Sigmoid colon (tissue), 7 donors: ENCODE data around the gene USP2. TPM values are rescaled to one million over a fixed set of nuclear protein-coding genes. Genes with fewer than 3 reads are reported as not detected.
A peak's percentile ranks its signal among the peaks of the same experiment; 100 is the strongest.

Source experiments
- DNase-seq: peaks from one replicate; pipeline ENCODE4 v3.0.0-alpha.2; 2019
- H3K27ac ChIP-seq, 4 donors: fragments of 200-600 bp; sonication (generic); one replicate each; pipeline ENCODE4 v1.5.1; 2016 to 2019; ENCODE audit warnings: mild to moderate bottlenecking in 1 of 4
- H3K27me3 ChIP-seq, 3 donors: fragments of 200-600 bp; sonication (generic); one replicate each; pipeline ENCODE4 v1.5.1; 2019; ENCODE audit warnings: mild to moderate bottlenecking in 1 of 3
- H3K36me3 ChIP-seq, 4 donors: fragments of 200-600 bp; sonication (generic); one replicate each; pipeline ENCODE4 v1.5.1; 2016 to 2019
- H3K4me1 ChIP-seq, 4 donors: fragments of 200-600 bp; sonication (generic); one replicate each; pipeline ENCODE4 v1.5.1; 2017 to 2019
- H3K4me3 ChIP-seq, 4 donors: fragments of 200-600 bp; sonication (generic); one replicate each; pipeline ENCODE4 v1.5.1; 2017 to 2019; ENCODE audit warnings: mild to moderate bottlenecking in 2 of 4, moderate library complexity in 1 of 4
- H3K9me3 ChIP-seq, 4 donors: fragments of 200-600 bp in 3 of 4; sonication (generic) in 3 of 4; one replicate each; pipeline versions ENCODE4 v1.5.1 to v1.6.1; 2013 to 2019
- EP300 ChIP-seq, 4 donors: sonication (generic); formaldehyde crosslinking; IDR thresholded peaks; one replicate each; pipeline ENCODE4 v1.6.1; 2017; ENCODE audit warnings: antibody characterized with exemption in 4 of 4
- POLR2A ChIP-seq, 2 donors: fragments of 450-650 bp; IDR thresholded peaks; one replicate each; pipeline ENCODE4 v1.6.1; 2016; ENCODE audit warnings: antibody characterized with exemption in 2 of 2, mild to moderate bottlenecking in 2 of 2, moderate library complexity in 2 of 2
- POLR2AphosphoS5 ChIP-seq, 4 donors: sonication (generic); formaldehyde crosslinking; IDR thresholded peaks; one replicate each; pipeline ENCODE4 v1.6.1; 2017; ENCODE audit warnings: antibody characterized with exemption in 4 of 4
- WGBS, 2 donors: extraction: QIAGEN DNeasy Blood & Tissue Kit; methylation state at CpG; one replicate each; pipeline ENCODE4 v1.1.7; 2013; 5-methylcytosine and 5-hydroxymethylcytosine counted together
- intact Hi-C: fragments of 100-400 bp; cut with DNase I; formaldehyde crosslinking; loops from one replicate; pipeline ENCODE4 v1.15.1; 2023
- polyA plus RNA-seq, 3 donors: library from polyadenylated mRNA; stranded (reverse); fragments of 200-250 nt; gene quantifications; one replicate each; pipeline ENCODE4 v1.2.3, GENCODE V29; 2013
- total RNA-seq, 4 donors: library from RNA; depleted of rRNA; stranded (reverse); fragments of >200 nt; gene quantifications; one replicate each; pipeline ENCODE4 v1.1.0, GENCODE V29; 2016
- TF ChIP-seq, protein P1 (sequence below), 4 experiments: fragments of 450-650 bp in 3 of 4; fragments of 200-600 bp in 1 of 4; IDR thresholded peaks; one replicate each; pipeline ENCODE4 v1.5.1; 2016 to 2019; ENCODE audit warnings: antibody characterized with exemption in 4 of 4, mild to moderate bottlenecking in 3 of 4, moderate library complexity in 2 of 4
- donor health status: healthy with polysubstance abuse.
- donor health status: Bipolar disorder and iron deficiency.
- donor health status: healthy.

Gene USP2
- total and polyA plus RNA-seq, 7 donors, result 0.71 to 13.2 (median 1.9) TPM

DNA sequence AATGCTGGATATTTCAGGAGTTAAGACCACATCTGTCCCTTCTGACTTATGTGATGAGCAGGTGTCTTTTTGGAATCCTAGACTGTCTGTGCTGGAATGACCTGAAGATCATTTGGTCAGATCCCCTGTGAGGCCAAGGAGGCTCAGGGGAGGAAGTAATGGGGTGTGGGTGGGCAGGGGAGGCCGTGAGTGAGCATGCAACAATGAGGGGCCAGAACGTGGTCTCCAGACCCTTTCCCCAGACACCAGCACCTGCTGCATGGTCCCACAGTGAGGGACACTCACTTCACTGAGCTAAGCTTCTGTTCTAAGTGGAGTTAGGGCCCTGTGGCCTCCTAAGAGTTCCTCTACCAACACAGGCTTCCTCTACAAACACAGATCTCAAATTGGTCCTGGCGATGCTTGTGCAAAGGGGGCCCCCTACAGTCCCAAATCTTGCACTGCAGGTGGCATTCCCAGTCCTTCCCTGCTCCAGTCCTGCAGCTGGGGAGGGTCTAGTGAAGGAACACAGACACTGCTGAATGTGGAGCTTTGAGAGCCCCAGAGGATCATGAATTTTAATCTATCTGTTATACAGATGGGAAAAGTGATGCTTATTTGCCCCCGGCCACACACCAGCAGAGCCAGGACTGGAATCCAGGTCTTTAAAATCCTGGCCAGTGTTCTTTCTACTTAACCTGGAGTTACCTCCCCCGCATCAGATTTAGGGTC is 7.4 kb downstream of the USP2 start:
- WGBS, 2 donors, result 46 to 50% methylated on average over 5 of the region's 5 CpGs
- peaks cover 0 to 48% (median 31%) of the 10 kb centered on the region in 4 donors for H3K4me1 ChIP-seq
- intact Hi-C loops, result loop anchor here (1.0 kb wide), 1 partner anchor 18 kb away; no protein-coding TSS in a partner anchor

DNA sequence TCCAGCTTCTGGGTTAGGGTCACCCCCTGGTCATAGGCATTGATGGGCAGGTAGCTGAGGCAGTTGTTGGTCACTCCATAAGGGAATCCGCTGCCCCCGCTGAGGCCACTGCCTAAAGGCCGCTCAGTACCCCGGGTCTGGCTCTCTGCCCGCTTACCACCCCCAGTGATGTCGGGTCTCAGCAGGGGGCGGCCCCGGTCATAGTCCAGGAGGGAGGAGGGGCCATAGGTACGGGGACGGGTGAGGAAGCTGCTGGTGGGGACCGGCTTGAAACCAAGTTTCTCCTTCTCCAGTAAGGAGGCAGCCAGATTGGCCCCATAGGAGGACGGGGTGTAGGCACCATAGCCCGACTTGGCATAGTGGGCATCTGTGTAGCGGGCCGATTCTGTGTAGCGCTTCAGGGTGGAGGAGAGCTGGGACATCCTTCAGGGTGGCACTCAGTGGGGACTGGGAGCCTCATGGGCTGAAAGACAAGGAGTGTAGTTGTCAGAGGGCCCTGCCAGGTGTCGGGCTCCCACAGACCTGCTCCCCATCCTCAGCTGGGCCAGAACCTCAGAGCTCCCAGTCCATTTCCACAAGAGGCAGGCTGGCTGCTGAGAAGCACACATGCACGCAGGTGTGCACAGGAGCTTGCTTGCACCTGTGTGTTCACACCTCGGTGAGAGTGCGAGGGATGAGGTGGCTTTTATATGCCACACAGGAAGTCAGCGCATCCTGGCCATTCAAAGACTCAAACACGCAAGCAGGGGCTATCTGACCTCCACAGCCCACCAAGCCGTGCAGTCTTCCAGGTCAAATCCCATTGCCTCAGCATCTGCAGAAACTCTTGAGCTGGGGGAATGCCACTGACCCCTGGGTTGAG is 8.2 kb downstream of the USP2 start:
- Histone ChIP-seq H3K27me3 (no peaks in the 10 kb centered on the region), H3K36me3 (no peaks in the 10 kb centered on the region), H3K9me3 (no peaks in the 10 kb centered on the region), H3K27ac (no peak overlapping the region), H3K4me3 (no peak overlapping the region), H3K4me1 (peaks cover 0 to 56% (median 39%) of the 10 kb centered on the region in 4 donors)
- intact Hi-C loops, result no loop called here
- WGBS, 2 donors, result 64 to 81% methylated on average over 23 of the region's 23 CpGs
- no peak for DNase-seq
- TF ChIP-seq POLR2AphosphoS5 (IDR thresholded peaks at IDR 0.05) (no peak), EP300 (IDR thresholded peaks at IDR 0.05) (no peak), POLR2A (IDR thresholded peaks at IDR 0.05) (no peak)
- TF ChIP-seq, protein P1, sequence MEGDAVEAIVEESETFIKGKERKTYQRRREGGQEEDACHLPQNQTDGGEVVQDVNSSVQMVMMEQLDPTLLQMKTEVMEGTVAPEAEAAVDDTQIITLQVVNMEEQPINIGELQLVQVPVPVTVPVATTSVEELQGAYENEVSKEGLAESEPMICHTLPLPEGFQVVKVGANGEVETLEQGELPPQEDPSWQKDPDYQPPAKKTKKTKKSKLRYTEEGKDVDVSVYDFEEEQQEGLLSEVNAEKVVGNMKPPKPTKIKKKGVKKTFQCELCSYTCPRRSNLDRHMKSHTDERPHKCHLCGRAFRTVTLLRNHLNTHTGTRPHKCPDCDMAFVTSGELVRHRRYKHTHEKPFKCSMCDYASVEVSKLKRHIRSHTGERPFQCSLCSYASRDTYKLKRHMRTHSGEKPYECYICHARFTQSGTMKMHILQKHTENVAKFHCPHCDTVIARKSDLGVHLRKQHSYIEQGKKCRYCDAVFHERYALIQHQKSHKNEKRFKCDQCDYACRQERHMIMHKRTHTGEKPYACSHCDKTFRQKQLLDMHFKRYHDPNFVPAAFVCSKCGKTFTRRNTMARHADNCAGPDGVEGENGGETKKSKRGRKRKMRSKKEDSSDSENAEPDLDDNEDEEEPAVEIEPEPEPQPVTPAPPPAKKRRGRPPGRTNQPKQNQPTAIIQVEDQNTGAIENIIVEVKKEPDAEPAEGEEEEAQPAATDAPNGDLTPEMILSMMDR (IDR thresholded peaks at IDR 0.05), result no peak

More for the DNA sequence above, 7.4 kb downstream of the USP2 start:
- TF ChIP-seq, protein P1 (IDR thresholded peaks at IDR 0.05), result peak; percentile 35 to 82 (median 78)
- TF ChIP-seq POLR2A (IDR thresholded peaks at IDR 0.05), result no peak
- TF ChIP-seq EP300 (IDR thresholded peaks at IDR 0.05), result no peak
- Histone ChIP-seq H3K27ac (peak overlapping the region in 3 of 4 donors; percentile 75 to 84 (median 76)), H3K36me3 (no peaks in the 10 kb centered on the region), H3K4me3 (no peak overlapping the region), H3K27me3 (no peaks in the 10 kb centered on the region), H3K9me3 (no peaks in the 10 kb centered on the region)
- no peak for DNase-seq

DNA sequence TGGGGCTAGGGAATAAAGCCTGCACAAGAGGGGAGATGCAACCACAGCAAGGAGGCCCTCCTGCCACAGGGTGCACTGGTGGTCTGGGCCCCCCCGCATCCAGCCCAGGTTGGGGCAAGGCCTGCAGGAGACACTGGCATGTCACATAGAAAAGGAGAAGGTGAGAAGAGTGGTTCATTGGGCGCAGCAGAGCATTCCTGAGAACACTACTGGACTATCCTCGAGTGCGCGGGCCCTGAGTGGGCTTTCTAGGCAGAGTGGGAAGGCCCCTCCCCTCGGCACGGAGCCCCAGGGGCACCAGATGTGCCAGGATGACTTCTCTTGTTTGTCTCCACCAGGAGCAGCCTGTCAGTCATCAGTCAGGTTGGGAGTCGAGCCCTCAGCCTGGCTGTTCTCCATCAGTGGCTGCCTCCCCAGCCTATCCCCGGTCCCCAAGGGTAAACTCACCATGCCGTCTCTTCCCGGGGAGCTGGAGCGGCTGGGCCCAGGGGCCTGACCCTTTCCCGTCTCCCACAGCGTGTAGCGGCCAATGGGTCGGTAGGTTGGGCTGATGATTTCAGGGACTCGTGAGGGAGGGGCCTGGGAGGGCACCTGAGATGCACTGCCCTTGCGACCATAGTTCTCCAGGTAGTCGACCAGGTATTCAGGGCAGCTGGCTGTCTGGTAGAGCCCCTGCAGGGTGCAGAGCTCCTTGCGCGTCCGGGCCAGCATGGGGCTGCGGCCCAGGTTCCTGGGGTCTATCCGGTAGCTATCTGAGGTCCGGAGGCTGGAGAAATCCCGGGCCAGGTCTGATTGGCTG is 9.0 kb downstream of the USP2 start:
- peaks cover 0 to 64% (median 47%) of the 10 kb centered on the region in 4 donors for H3K4me1 ChIP-seq
- no peak overlapping the region for H3K4me3 ChIP-seq
- no peaks in the 10 kb centered on the region for H3K27me3 ChIP-seq
- no peaks in the 10 kb centered on the region for H3K36me3 ChIP-seq
- intact Hi-C loops, result no loop called here
- TF ChIP-seq POLR2AphosphoS5 (IDR thresholded peaks at IDR 0.05), result no peak
- TF ChIP-seq, protein P1 (IDR thresholded peaks at IDR 0.05), result no peak
- no peak for TF ChIP-seq POLR2A (IDR thresholded peaks at IDR 0.05)
- peak overlapping the region in 1 of 4 donors; percentile 36 for H3K27ac ChIP-seq
- no peak for DNase-seq
- 89 to 92% methylated on average over 26 of the region's 26 CpGs for whole genome bisulfite sequencing, 2 donors
- H3K9me3 ChIP-seq, result no peaks in the 10 kb centered on the region

DNA sequence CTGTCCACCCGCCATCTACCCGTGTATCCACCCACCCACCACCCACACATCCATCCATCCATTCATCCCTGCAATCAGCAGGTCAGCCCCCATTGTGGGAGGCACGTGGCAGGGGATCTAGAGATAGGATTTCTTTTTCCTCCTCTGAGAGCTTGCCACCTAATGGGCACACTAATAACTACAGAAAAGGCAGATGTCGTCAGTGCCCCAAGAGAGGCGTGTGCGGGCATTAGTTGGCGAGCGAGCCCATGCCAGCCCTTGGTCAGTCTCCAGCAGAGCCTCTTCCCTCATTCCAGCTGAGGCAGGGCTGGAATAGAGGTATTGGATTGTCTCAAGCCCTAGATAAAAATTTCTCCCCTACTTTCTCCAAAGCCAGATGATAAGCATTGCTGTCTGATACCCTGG is 9.7 kb downstream of the USP2 start:
- WGBS, 2 donors, result 57 to 77% methylated on average over 8 of the region's 8 CpGs
- H3K27ac ChIP-seq, result peak overlapping the region in 1 of 4 donors; percentile 91

More for the DNA sequence above, 9.7 kb downstream of the USP2 start:
- intact Hi-C loops, result no loop called here
- no peak overlapping the region for H3K4me3 ChIP-seq
- no peaks in the 10 kb centered on the region for H3K27me3 ChIP-seq
- DNase-seq, result no peak
- peaks cover 0 to 71% (median 54%) of the 10 kb centered on the region in 4 donors for H3K4me1 ChIP-seq
- H3K36me3 ChIP-seq, result no peaks in the 10 kb centered on the region
- no peaks in the 10 kb centered on the region for H3K9me3 ChIP-seq
- no peak for TF ChIP-seq EP300 (IDR thresholded peaks at IDR 0.05)
